ENCODE measurements around the gene AOPEP.
"Not testable (repeated sequence)": the region's sequence is repeated elsewhere in the genome, so short reads cannot be mapped to it uniquely, and the experiment has no call there.

The AOPEP gene

GRCh38 chr9:94872891-94873511, 146.5 kb downstream of the AOPEP start:
- DNase-seq = no peak

DNA sequence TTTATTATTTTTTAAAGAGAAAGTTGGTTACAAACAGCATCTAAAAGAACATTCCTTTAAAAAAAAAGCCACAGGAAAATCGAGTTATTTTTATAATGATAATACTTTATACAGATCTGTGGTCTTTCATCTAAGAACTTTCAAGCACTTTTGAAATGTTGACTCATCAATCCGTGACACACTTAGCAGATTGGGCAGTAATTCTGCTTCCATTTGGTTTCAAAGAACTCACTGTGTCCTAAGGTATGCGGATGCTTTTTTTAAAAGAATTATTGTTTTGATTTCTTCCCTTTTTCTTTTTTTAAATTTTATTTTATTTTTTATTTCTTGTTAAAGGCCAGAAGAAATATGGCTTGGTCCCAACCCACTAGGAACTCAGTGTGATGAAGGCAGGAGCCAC, 147.8 kb downstream of the AOPEP start:
- no peak for DNase-seq

GRCh38 chr9:94875300-94876020, 149.0 kb downstream of the AOPEP start:
- no peak for DNase-seq

DNA sequence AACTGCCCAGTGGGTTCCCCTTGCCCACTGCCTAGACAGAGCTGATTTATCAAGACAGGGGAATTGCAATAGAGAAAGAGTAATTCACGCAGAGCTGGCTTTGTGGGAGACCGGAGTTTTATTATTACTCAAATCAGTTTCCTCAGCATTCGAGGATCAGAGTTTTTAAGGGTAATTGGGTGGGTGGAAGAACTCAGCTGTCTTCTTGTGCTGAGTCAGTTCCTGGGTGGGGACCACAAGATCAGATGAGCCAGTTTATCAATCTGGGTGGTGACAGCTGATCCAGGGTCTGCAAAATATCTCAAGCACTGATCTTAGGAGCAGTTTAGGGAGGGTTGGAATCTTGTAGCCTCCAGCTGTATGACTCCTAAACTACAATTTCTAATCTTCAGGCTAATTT, 152.3 kb downstream of the AOPEP start:
- not testable (repeated sequence) for DNase-seq

GRCh38 chr9:94879230-94879629, 152.7 kb downstream of the AOPEP start:
- DNase-seq = no peak

- no peak for DNase-seq
Observed at GRCh38 chr9:94881023-94881422, 154.5 kb downstream of the AOPEP start.

- DNase-seq = no peak
Observed at GRCh38 chr9:94881454-94881853, 155.0 kb downstream of the AOPEP start.

DNA sequence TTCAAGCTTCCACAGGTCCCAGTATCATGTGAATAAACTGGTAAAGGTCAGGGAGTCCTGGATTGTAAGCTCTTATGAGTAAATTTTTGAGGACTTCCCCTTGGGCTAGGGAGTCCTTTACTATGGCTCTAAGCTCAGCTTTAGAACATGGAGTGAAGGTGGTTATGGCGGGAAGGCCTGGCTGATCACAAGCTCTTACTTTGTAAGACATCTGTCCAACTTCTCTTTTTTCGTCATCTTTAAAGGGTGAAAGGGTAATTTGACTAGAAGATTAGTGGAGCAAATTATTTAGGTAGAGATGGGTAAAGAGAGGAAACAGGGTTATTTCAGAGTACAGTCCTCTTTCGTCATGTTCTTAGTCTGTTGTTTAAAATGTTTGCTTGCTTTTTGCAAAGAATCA, 155.4 kb downstream of the AOPEP start:
- no peak for DNase-seq

DNA sequence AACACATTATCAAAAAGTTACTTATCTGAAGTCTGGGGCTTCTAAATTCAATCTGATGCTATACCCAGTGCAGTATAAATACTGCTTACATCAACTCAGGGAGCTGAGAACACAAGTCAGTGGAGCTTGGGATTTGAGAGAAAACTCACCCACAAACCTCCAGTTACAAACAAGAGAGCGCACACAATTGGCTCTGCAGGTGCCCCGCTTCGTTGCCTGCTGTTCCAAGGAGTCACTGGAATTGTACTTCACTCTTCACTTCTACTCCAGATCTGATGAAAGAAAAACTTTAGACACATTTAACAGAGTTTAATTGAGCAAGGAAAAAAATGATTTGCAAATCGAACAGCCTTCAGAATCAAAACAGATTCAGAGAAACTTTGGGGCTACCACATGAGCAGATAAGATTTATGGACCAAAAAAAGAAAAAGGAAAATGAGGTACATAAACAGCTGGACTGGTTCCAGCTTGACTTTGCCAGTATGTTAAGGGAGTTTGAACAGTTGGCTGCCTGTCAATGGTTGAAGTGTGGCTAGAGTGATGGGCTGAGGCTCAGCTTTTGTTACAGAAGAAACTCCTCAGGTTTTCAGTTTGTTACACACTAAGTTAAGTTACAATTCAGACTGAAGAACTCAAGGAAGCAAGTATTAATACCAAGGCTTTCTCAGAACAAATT, 156.6 kb downstream of the AOPEP start:
- DNase-seq = no peak

- no peak for DNase-seq
Observed at GRCh38 chr9:94885854-94886447, 159.5 kb downstream of the AOPEP start.

DNA sequence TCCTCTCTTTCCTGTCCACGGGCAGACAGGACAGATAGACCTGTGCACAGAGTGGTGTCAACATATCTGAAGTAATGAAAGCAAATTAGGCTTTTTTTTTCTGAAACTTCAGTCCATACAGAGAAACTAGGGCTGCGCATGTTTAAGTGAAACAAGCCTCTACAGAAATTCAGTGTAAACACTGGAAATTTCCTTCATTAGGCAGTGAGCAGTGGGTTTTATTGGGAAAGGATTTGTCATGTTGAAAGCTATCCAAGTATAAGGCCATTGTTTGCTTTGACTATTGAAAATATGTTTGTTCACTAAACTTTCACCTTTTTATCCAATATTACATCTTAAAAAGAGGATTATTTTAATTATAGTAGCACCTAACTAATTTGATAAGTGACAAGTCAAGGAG, 161.2 kb downstream of the AOPEP start:
- no peak for DNase-seq

DNA sequence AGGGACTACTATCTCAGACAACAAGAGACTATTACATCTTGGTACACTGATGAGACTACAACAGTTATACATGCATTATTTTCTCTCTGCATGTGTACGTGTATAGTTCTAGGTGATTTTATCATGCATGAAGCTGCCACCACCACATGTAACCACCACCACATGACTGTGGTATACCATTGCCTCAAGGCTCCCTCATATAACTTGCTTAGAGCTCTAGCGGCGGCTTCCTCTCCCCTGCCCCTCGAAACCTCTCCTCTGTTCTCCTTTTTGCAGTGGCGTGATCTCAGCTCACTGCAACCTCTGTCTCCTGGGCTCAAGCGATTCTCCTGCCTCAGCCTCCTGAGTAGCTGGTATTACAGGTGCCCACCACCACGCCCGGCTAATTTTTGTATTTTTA, 162.3 kb downstream of the AOPEP start:
- no peak for DNase-seq

DNA sequence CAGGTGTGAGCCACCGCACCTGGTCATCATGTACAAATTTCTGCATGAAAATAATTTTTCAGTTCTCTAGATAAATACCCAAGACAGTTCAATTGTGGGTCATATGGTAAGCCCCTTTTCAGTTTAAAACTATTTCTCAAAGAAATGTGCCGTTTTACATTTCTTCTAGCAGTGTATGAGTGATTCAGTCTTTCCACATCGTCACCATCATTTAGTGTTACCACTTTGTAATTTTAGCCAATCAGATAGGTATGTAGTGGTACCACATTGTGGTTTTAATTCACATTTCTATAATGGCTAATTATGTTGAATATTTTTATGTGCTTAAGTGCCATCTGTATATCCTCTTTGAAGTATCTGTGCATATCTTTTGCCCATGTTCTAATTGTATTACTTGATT, 163.1 kb downstream of the AOPEP start:
- no peak for DNase-seq

DNA sequence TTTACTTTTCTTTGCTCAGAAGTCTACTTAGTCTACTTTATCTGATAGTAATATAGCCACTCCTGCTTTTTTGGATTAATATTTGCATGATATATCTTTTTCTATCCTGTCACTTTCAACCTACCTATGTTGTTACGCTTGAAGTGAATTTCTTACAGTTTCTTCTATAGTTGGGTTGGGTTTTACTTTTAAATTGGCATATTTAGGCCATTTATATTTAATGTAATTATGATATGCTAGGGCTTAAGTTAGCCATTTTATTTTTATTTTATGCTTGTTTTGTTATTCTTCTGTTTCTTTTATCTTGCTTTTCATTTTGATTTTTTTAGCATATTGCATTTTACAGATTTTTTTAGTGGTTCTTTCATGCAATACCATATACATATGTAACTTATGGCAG, 164.7 kb downstream of the AOPEP start:
- DNase-seq = no peak

DNA sequence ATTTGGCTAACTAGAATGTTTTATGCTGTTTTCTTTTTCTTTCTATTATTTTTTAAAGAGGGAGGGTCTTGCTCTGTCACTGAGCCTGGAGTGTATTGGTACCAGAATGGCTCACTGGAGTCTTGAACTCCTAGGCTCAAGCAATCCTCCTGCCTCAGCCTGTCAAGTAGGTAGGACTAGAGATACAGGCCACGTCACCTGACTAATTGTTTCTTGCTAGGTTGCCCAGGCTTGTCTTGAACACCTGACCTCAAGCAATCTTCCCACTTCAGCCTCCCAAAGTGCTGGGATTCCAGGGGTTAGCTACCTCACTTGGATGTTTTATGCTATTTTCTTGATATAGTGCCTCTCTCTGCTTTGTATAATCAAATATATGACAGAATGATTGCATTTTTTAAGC, 166.2 kb downstream of the AOPEP start:
- no peak for DNase-seq

DNA sequence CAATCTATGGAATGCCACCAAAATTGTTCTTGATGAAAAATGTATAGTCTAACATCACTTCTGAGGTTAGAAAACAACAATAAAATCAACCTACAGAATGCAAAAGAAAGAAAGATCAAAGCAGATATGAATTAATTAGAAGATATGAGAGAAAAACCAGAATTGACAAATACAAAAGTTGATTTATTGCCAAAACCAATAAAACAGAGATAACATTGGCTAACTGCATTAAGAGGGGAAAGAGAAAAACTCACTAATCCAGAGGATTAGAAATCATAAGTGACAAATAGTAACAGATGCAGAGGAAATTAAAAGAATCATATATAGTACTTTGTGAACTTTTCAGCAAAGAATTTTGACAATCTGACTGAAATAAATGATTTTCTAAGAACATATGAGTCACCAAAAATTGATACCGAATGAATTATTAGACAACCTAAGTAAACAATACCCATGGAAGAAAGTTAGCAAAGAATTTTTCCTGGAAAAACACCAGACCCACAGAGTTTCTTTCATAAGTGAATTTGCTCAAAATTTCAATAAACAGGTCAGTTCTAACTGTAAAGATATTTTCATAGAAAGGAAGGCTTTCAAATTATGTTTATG, 167.7 kb downstream of the AOPEP start:
- no peak for DNase-seq

- no peak for DNase-seq
Observed at GRCh38 chr9:94895668-94896067, 169.2 kb downstream of the AOPEP start.

DNA sequence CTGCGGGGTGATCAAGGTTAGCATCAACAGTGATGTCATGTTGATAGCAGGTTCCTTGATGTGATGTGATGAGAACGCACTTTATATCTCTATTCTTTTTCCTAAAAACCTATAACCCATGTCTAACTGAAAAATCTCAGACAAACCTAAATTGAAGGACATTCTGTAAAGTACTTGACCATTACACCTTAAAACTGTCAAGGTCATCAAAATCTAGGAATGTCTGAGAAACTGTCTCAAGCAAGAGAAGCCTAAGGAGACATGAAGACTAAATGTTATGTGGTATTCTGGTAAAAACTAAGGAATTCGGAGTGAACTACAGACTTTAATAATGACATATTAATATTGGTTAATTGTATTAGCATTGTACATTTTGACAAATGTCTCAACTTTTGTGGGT, 170.0 kb downstream of the AOPEP start:
- no peak for DNase-seq

- no peak for DNase-seq
Observed at GRCh38 chr9:94899464-94900221, 173.1 kb downstream of the AOPEP start.

DNA sequence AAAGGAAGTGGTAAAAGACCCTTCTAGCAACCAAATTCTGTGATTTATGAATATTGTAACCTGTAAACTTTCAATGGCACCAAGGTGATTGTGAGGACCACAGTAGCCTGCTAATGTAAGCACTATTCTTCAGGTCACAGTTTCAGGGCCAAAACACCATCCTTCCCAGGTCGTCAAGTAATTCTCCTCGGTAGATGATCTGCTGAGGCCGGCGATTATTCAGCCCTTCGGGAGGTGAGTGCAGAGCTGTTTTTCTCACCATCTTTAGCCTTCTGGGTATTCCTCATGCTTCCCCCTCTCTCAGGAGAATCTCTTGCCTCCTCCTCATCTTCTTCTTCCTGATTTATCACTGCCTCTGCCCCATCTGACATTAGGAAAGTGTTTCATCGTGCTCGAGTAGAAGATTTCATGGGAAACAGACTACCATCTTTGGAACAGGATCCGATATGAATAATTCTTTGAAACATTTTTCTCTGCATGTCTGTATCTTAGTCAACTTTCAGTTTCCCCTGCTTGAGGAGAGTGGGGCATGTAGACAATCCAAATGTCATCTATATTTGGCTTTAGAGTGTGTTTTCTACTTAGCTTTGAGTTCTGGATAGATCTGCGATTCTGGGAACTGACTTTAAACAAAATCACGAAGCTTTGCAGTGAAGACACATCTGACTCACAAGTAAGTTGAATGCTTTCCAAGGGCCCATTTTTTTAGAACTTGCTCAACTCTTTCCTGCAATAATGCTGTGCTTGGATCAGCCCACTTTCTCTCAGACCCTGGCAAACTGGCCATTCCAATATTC, 173.9 kb downstream of the AOPEP start:
- DNase-seq = no peak

- no peak for DNase-seq
Observed at GRCh38 chr9:94901019-94901363, 174.5 kb downstream of the AOPEP start.

GRCh38 chr9:94903961-94904421, 177.5 kb downstream of the AOPEP start:
- no peak for DNase-seq
